ENCODE measurements around the gene NR3C2. TPM values are rescaled to one million over a fixed set of nuclear protein-coding genes. Genes with fewer than 3 reads are reported as not detected.

The NR3C2 gene
- total and polyA plus RNA-seq, 3 donors from 2014 or later: 17.6 to 28.1 (median 19.9) TPM

GRCh38 chr4:148041606-148042329, 400.4 kb downstream of the NR3C2 start:
- 55 to 69% methylated on average over 7 of the region's 7 CpGs for WGBS, 2 donors
- TF ChIP-seq CTCF (IDR thresholded peaks at IDR 0.05) (no peak), POLR2A (IDR thresholded peaks at IDR 0.05) (no peak)
- no peak for DNase-seq
- Histone ChIP-seq H3K4me1 (no peaks in the 10 kb centered on the region), H3K9me3 (no peaks in the 10 kb centered on the region), H3K36me3 (ENCODE audit: low read depth, missing control alignments) (no peaks in the 10 kb centered on the region), H3K27me3 (no peaks in the 10 kb centered on the region), H3K27ac (no peak overlapping the region), H3K4me3 (no peak overlapping the region)
- intact Hi-C loops (cut with DNase I; ENCODE audit: low total_unique reads): no loop called here

- Histone ChIP-seq H3K36me3 (ENCODE audit: low read depth, missing control alignments) (no peaks in the 10 kb centered on the region), H3K27ac (no peak overlapping the region), H3K4me1 (no peaks in the 10 kb centered on the region), H3K4me3 (no peak overlapping the region), H3K27me3 (no peaks in the 10 kb centered on the region), H3K9me3 (no peaks in the 10 kb centered on the region)
- WGBS, 2 donors: 55% methylated on average over 1 of the region's 1 CpG
- intact Hi-C loops (cut with DNase I; ENCODE audit: low total_unique reads): no loop called here
- no peak for DNase-seq
- no peak for TF ChIP-seq CTCF (IDR thresholded peaks at IDR 0.05)
- TF ChIP-seq POLR2A (IDR thresholded peaks at IDR 0.05): no peak
Observed at GRCh38 chr4:148034813-148035212, 407.4 kb downstream of the NR3C2 start.

GRCh38 chr4:148030193-148030873, 411.9 kb downstream of the NR3C2 start:
- intact Hi-C loops (cut with DNase I; ENCODE audit: low total_unique reads): no loop called here
- Histone ChIP-seq H3K4me1 (no peaks in the 10 kb centered on the region), H3K4me3 (no peak overlapping the region), H3K27ac (no peak overlapping the region), H3K36me3 (ENCODE audit: low read depth, missing control alignments) (no peaks in the 10 kb centered on the region), H3K9me3 (no peaks in the 10 kb centered on the region), H3K27me3 (no peaks in the 10 kb centered on the region)
- 73 to 87% methylated on average over 2 of the region's 2 CpGs for WGBS, 2 donors
- TF ChIP-seq POLR2A (IDR thresholded peaks at IDR 0.05): no peak
- no peak for TF ChIP-seq CTCF (IDR thresholded peaks at IDR 0.05)
- DNase-seq: no peak

DNA sequence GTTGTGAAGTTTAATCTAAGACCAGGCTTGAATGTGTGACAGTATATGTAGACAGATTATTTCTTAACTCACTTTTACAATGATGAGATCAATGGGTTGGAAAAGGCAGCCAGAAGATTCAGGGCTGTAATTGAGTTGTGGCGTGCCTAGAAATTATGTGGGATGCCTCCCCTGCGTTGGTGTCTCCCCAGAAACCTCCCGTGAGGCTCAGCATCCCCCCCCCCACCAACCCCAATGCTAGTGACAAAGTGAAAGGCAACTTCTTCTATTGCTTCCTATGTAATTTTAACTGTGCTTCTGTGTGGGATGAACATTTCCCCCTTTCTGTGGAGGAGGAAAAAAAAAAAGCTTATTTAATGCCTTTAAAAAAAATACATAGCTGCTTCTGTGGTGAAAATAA, 412.4 kb downstream of the NR3C2 start:
- WGBS, 2 donors: 77 to 80% methylated on average over 3 of the region's 3 CpGs
- TF ChIP-seq CTCF (IDR thresholded peaks at IDR 0.05): no peak
- TF ChIP-seq POLR2A (IDR thresholded peaks at IDR 0.05): no peak
- intact Hi-C loops (cut with DNase I; ENCODE audit: low total_unique reads): no loop called here
- no peak overlapping the region for H3K4me3 ChIP-seq
- H3K27ac ChIP-seq: no peak overlapping the region
- no peaks in the 10 kb centered on the region for H3K9me3 ChIP-seq
- no peaks in the 10 kb centered on the region for H3K4me1 ChIP-seq
- DNase-seq: no peak
- no peaks in the 10 kb centered on the region for H3K27me3 ChIP-seq
- no peaks in the 10 kb centered on the region for H3K36me3 ChIP-seq (ENCODE audit: low read depth, missing control alignments)

Measured in testis (tissue), 3 donors.